ENCODE measurements around the gene KRTAP4-1.

The KRTAP4-1 gene

DNA sequence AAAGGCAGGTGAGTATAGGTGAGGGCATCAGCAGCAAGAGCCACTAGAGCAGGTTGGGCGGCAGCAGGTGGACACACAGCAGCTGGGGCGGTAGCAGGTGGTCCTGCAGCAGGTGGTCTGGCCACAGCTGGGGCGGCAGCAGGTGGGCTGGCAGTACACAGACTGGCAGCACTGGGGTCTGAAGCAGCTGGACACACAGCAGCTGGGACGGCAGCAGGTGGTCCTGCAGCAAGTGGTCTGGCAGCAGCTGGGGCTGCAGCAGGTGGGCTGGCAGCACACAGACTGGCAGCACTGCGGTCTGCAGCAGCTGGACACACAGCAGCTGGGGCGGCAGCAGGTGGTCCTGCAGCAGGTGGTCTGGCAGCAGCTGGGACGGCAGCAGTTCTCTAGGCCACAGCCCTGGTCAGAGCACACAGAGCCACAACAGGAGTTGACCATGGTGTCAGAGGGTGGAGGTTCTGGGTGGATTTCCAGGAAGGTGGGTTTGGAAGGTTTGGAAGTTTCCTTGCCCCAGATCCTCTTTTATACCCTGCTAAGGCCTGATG is 6.9 kb downstream of the KRTAP4-1 start, which contains the start of gene KRTAP4-2:
Gene KRTAP4-2 (minus strand): TSS at position 495 of the 545 bp plus-strand sequence. CDS start 57 bp downstream, at position 438.
- Histone ChIP-seq H3K27me3 (ENCODE audit: insufficient read depth, low read length, poor library complexity) (peaks cover 15% of the 10 kb centered on the region), H3K9me3 (ENCODE audit: insufficient read depth, low read length, severe bottlenecking) (no peaks in the 10 kb centered on the region), H3K36me3 (ENCODE audit: insufficient read depth, low read length) (no peaks in the 10 kb centered on the region), H3K4me1 (ENCODE audit: insufficient read depth, low read length) (no peaks in the 10 kb centered on the region), H3K79me2 (ENCODE audit: insufficient read depth, low read length) (no peaks in the 10 kb centered on the region), H2AFZ (ENCODE audit: low read depth, low read length) (no peak within 1 kb of the TSS), H3K27ac (ENCODE audit: low read length) (no peak within 1 kb of the TSS), H3K9ac (ENCODE audit: low read depth, low read length) (no peak within 1 kb of the TSS), H3K4me3 (ENCODE audit: low read depth in 1 of 2, low read length in 2 of 2) (no peak within 1 kb of the TSS), H4K20me1 (ENCODE audit: insufficient read depth, low read length) (no peaks in the 10 kb centered on the region), H3K4me2 (ENCODE audit: insufficient read depth, low read length) (no peak within 1 kb of the TSS)
- no peak for TF ChIP-seq CTCF (IDR thresholded peaks at IDR 0.05; ENCODE audit: borderline replicate concordance, extremely low read depth, low read length, poor library complexity, severe bottlenecking)
- no peak for ATAC-seq (ENCODE audit: insufficient read depth, low read depth)
- DNase-seq: no peak

DNA sequence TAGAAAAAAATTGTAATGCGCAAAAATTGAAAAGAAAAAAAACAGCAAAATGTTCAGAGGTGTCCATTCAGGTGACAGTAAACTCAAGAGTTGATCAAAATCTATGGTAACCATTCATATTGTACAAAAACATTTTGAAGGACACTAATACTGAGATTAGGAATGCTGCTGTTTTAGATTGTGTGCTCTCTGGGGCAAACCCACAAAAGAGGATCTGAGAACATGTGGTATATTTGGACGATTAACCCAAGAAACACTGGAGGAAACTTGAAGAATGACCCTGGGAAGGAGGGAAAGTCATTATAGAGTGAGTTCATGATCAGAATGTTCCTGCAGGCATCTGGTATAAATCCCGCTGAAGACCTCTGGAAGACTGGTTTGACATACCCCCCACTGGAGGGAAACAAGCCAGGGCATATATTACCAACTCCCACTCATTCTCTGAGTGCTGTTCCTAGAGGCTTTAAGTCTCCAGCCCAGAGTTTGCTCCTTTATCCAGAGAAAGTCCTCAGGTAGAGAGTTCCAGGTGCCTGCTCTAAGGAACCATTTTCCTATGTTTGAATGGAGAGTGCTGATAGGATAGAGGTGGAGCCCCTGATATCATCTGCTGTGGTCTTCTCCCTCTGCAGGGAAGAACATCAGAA is 7.8 kb downstream of the KRTAP4-1 start:
- H3K4me1 ChIP-seq (ENCODE audit: insufficient read depth, low read length): no peaks in the 10 kb centered on the region
- no peaks in the 10 kb centered on the region for H3K36me3 ChIP-seq (ENCODE audit: insufficient read depth, low read length)
- DNase-seq (no peak), ATAC-seq (ENCODE audit: insufficient read depth, low read depth) (no peak)
- H3K9ac ChIP-seq (ENCODE audit: low read depth, low read length): no peak overlapping the region
- H2AFZ ChIP-seq (ENCODE audit: low read depth, low read length): no peak overlapping the region
- H3K9me3 ChIP-seq (ENCODE audit: insufficient read depth, low read length, severe bottlenecking): no peaks in the 10 kb centered on the region
- TF ChIP-seq EZH2 (IDR thresholded peaks at IDR 0.05; ENCODE audit: borderline replicate concordance, low read depth, low read length, severe bottlenecking) (no peak), CTCF (IDR thresholded peaks at IDR 0.05; ENCODE audit: borderline replicate concordance, extremely low read depth, low read length, poor library complexity, severe bottlenecking) (no peak)
- H4K20me1 ChIP-seq (ENCODE audit: insufficient read depth, low read length): no peaks in the 10 kb centered on the region
- no peak overlapping the region for H3K4me3 ChIP-seq (ENCODE audit: low read depth in 1 of 2, low read length in 2 of 2)
- no peak overlapping the region for H3K27ac ChIP-seq (ENCODE audit: low read length)
- H3K79me2 ChIP-seq (ENCODE audit: insufficient read depth, low read length): no peaks in the 10 kb centered on the region
- peaks cover 15% of the 10 kb centered on the region for H3K27me3 ChIP-seq (ENCODE audit: insufficient read depth, low read length, poor library complexity)
- H3K4me2 ChIP-seq (ENCODE audit: insufficient read depth, low read length): no peak overlapping the region

DNA sequence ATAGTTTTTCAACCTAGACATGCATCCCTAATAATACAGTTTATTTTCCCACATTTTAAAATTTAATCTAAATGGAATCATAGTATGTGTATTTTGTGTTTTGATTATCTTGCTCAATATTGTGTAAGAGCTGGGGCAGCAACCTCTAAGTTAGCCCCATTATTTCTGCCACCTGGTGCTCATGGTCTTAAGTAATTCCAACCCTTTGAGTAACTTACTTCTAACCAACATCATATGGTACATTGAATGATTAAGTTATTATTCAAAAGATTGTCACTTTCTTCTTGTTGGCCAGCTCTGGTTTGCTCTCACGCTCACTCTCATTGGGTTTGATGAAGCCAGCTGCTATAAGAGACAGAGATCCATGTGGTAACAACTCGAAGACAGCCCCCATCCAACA is 12.8 kb downstream of the KRTAP4-1 start:
- no peak overlapping the region for H3K4me3 ChIP-seq (ENCODE audit: low read depth in 1 of 2, low read length in 2 of 2)
- no peaks in the 10 kb centered on the region for H4K20me1 ChIP-seq (ENCODE audit: insufficient read depth, low read length)
- no peak overlapping the region for H2AFZ ChIP-seq (ENCODE audit: low read depth, low read length)
- no peaks in the 10 kb centered on the region for H3K4me1 ChIP-seq (ENCODE audit: insufficient read depth, low read length)
- H3K79me2 ChIP-seq (ENCODE audit: insufficient read depth, low read length): no peaks in the 10 kb centered on the region
- H3K4me2 ChIP-seq (ENCODE audit: insufficient read depth, low read length): no peak overlapping the region
- no peak overlapping the region for H3K9ac ChIP-seq (ENCODE audit: low read depth, low read length)
- H3K9me3 ChIP-seq (ENCODE audit: insufficient read depth, low read length, severe bottlenecking): no peaks in the 10 kb centered on the region
- no peak for DNase-seq
- no peak overlapping the region for H3K27ac ChIP-seq (ENCODE audit: low read length)
- TF ChIP-seq EZH2 (IDR thresholded peaks at IDR 0.05; ENCODE audit: borderline replicate concordance, low read depth, low read length, severe bottlenecking) (no peak), CTCF (IDR thresholded peaks at IDR 0.05; ENCODE audit: borderline replicate concordance, extremely low read depth, low read length, poor library complexity, severe bottlenecking) (no peak)
- H3K36me3 ChIP-seq (ENCODE audit: insufficient read depth, low read length): no peaks in the 10 kb centered on the region
- no peak for ATAC-seq (ENCODE audit: insufficient read depth, low read depth)
- H3K27me3 ChIP-seq (ENCODE audit: insufficient read depth, low read length, poor library complexity): no peaks in the 10 kb centered on the region
